Measurements from ENCODE around the gene TAL2.

Gene TAL2

GRCh38 chr9:105673850-105674387 is 11.7 kb downstream of the TAL2 start:
- no peak for DNase-seq (ENCODE audit: low read depth in 4 of 4, low spot score in 1 of 4)

GRCh38 chr9:105676351-105676923 is 14.2 kb downstream of the TAL2 start:
- DNase-seq (ENCODE audit: low read depth in 4 of 4, low spot score in 1 of 4), result no peak

GRCh38 chr9:105678163-105678562 is 15.9 kb downstream of the TAL2 start:
- DNase-seq (ENCODE audit: low read depth in 4 of 4, low spot score in 1 of 4), result no peak

GRCh38 chr9:105678781-105679180 is 16.5 kb downstream of the TAL2 start:
- DNase-seq (ENCODE audit: low read depth in 4 of 4, low spot score in 1 of 4), result no peak

- no peak for DNase-seq (ENCODE audit: low read depth in 4 of 4, low spot score in 1 of 4)
Measured at GRCh38 chr9:105679257-105680022, 17.2 kb downstream of the TAL2 start.

GRCh38 chr9:105681313-105681712 is 19.1 kb downstream of the TAL2 start:
- DNase-seq (ENCODE audit: low read depth in 4 of 4, low spot score in 1 of 4), result no peak

- no peak for DNase-seq (ENCODE audit: low read depth in 4 of 4, low spot score in 1 of 4)
Measured at GRCh38 chr9:105681724-105682123, 19.5 kb downstream of the TAL2 start.

GRCh38 chr9:105683688-105684275 is 21.5 kb downstream of the TAL2 start:
- DNase-seq (ENCODE audit: low read depth in 4 of 4, low spot score in 1 of 4), result no peak

- no peak for DNase-seq (ENCODE audit: low read depth in 4 of 4, low spot score in 1 of 4)
Measured at GRCh38 chr9:105686936-105687335, 24.7 kb downstream of the TAL2 start.

GRCh38 chr9:105690742-105691141 is 28.5 kb downstream of the TAL2 start:
- DNase-seq (ENCODE audit: low read depth in 4 of 4, low spot score in 1 of 4), result no peak

GRCh38 chr9:105693435-105694189 is 31.4 kb downstream of the TAL2 start:
- no peak for DNase-seq (ENCODE audit: low read depth in 4 of 4, low spot score in 1 of 4)

GRCh38 chr9:105694190-105694847 is 32.1 kb downstream of the TAL2 start, which contains the start of gene TMEM38B:
TSS of gene TMEM38B (plus strand) at chr9:105694541. CDS start at chr9:105694661, 120 bp downstream.
- peak; percentile 53 to 75 (median 62) for DNase-seq (ENCODE audit: low read depth in 4 of 4, low spot score in 1 of 4)

GRCh38 chr9:105694848-105695581 is 32.8 kb downstream of the TAL2 start:
- peak in 2 of 4 experiments; percentile 25 to 28 for DNase-seq (ENCODE audit: low read depth in 4 of 4, low spot score in 1 of 4)

GRCh38 chr9:105696219-105696793 is 34.0 kb downstream of the TAL2 start:
- DNase-seq (ENCODE audit: low read depth in 4 of 4, low spot score in 1 of 4), result no peak

GRCh38 chr9:105697871-105698270 is 35.6 kb downstream of the TAL2 start:
- no peak for DNase-seq (ENCODE audit: low read depth in 4 of 4, low spot score in 1 of 4)

GRCh38 chr9:105698348-105698870 is 36.2 kb downstream of the TAL2 start:
- no peak for DNase-seq (ENCODE audit: low read depth in 4 of 4, low spot score in 1 of 4)

- DNase-seq (ENCODE audit: low read depth in 4 of 4, low spot score in 1 of 4), result no peak
Measured at GRCh38 chr9:105700668-105701067, 38.4 kb downstream of the TAL2 start.

- no peak for DNase-seq (ENCODE audit: low read depth in 4 of 4, low spot score in 1 of 4)
Measured at GRCh38 chr9:105701145-105701544, 38.9 kb downstream of the TAL2 start.

- DNase-seq (ENCODE audit: low read depth in 4 of 4, low spot score in 1 of 4), result no peak
Measured at GRCh38 chr9:105702207-105702606, 40.0 kb downstream of the TAL2 start.
